Activated naive CD8-positive, alpha-beta T cell treated with anti-CD3 and anti-CD28 coated beads, Interleukin-2, amount 50 U/mL, for 16 hours (primary cell): ENCODE results near the gene LHFPL3.
"Not testable (repeated sequence)": the region's sequence is repeated elsewhere in the genome, so short reads cannot be mapped to it uniquely, and the experiment has no call there.

Experiments
- DNase-seq: peaks from one replicate; pipeline ENCODE4 v3.0.0-alpha.2; 2020; ENCODE audit warnings: low read depth, low spot score

The LHFPL3 gene

DNA sequence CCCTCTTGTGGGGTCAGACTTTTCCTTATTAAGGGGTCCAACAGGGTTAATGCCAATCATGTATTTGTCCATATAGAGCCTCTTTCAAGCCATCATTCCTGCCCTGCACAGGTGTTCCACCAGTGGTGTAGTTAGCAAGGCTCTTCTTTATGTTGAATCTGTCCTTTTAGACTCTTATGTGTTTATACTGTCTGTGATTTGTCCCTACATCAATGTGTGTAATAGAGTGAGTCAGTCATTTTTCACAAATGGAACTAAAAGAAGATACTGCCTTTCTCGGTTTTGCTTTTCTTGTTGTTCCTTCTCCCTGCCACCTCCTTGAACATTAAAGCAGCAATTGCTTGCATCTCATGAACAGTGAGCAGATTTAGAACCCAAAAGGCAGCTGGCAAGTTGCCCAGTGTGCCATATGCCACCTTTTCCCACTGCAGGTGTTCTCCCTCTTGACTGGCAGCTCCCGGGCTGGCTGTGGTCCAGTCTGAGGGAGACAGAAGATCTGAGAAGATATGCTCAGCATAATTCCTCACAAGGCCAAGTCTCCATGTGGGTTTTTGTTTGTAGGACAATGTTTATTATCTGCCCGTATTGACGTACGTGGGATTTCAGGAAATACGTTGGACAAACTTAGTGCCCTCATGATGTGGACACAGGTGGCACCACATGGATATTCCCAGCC, 154.1 kb downstream of the LHFPL3 start:
- no peak for DNase-seq

DNA sequence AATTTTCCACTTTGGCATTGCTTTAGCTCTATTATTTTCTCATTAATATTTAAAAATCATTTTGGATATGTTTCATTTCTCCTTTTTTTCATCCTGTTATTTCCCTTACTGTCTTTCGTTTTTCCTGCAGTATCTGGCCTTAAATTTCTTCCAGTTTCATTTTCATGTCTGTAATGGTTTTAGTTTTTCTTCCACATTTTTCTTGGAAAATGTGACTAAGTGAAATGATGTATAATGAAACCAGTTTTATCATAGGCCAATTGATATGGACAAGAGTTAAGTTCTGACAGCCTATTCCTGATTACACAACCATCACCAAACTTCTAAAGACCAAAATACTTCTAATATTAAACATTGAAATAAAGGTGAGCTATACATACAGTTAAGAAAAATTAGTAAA, 158.5 kb downstream of the LHFPL3 start:
- DNase-seq = no peak

DNA sequence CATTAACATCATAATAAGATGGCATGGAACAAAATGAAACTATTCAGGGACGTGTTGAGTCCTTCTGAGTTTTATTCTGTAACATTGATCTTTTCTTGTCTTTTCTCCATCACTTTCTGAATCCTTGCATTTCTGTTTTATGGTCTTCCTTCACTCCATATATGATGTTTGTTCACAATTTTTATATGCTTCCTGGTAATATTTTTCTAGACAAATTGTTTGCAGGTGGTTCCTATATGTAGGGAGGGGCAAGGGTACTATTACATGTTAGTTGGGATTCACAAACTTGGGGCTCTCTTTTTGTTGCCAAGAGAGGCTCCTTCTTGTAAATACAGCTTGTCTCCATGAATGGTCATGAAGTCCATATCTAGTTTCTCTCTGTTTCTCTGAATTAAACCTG, 159.2 kb downstream of the LHFPL3 start:
- DNase-seq = no peak

DNA sequence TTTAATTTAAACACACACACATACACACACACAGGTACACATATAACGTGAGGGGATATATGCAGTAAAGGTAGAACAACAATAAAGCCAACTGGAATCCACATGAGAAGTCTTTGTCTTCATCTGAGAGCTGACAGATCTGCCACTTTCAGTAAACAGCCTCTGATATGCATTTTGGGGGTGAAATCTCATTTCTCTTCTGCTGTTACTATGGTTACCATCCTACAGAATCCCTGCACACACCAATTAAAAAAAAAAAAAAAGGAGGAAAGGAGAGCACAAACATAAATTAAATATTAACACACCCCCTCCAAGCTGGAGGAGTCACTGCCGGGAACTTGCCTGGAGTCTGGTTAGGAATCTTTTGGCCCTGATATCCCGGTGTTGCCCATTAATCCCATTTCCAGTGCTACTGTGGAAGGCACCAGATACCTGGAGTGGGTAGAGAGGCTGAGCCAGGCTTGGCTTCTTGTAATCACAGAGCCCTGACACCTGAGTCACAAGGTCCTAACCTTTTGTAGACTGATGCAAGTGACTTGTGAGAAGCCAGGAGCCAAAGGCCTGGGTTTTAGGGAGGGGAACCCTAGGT, 169.1 kb downstream of the LHFPL3 start:
- no peak for DNase-seq

DNA sequence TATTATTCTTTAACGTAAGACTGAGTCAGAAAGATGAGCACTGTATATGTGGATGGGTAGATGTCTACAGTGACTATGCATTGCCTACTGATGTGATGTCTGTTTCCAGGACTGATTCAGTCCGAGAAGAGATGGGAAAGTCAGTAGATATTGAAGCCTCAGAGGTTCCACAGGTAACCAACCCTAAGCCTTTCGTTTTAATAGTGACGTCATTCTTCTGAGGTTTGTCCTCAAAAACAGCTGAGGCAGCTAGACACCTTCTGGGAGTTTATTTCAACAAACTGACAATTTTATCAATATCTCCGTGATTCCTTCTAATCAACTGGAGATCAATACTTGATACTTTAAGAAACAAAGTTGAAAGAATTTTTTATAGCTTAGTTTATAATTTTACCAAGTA, 171.6 kb downstream of the LHFPL3 start:
- no peak for DNase-seq

DNA sequence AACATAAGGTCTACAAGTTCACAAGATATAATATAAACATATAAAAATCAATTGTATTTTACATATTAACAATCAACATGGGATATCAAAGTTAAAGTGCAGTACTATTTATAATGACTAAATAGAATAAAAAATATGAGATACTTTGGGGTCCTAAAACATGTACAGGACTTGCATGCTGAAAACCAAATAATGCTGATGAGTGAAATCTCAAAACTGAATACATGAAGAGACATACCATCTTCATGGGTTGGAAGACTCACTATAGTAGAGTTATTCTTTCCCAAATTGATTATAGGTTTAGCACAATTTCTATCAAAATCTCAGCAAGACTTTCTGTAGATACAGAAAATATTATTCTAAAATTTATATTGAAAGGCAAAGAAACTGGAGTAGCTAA, 181.5 kb downstream of the LHFPL3 start:
- no peak for DNase-seq

DNA sequence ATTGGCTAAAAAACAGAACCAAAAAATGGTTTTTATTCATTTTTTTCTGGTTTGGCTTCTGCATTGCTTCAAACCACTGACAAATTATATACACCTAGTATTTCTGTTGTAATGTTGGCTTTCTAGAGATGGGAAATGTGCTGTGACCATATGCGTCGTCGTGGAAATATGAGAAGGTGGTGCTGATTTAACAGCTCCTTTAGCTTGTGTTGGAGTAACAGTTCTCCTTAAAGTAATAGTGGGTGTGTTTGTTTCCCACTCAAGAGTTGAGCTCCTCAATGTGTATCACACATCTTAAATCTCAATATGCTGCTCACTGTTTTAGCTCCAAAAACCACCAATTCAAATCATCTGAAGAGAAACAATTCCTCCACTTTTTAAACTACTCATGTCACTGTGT, 196.4 kb downstream of the LHFPL3 start:
- no peak for DNase-seq

DNA sequence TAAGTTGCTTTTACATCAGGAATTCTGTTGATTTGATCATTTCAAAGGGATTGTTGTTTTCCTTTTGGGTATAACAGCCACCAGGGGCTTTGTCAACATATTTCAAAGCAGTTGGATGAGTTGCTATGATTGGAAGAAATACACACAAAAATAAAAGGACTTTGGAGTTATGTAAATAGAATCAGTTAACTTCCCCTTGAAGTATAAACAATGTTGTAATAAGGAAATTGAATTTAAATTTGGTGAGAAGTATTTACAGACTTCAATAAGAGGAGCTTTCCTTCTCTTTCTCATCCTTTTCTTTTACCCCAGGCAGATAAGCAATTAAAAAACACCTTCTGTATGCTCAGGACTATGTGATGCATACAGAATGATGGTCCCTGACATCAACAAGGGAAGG, 199.7 kb downstream of the LHFPL3 start:
- no peak for DNase-seq

DNA sequence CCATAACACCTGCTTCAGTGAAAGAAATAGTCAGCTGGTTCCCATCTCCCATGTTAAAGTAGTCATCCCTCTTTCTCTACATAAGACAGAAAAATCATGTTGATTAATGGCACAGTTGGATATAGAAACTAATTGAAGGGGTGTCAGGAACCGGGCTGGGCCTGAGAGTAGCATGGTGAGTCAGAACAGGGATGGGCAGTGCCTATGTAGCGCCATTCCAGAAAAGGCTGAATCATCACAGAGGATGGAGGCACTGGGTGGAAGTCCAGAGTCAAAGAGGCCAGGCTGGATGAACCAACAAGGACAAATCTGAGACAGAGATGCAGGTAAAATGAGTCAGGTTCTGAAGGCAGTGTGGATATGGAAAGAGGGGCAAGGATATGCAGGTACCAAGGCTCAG, 201.2 kb downstream of the LHFPL3 start:
- DNase-seq = no peak

DNA sequence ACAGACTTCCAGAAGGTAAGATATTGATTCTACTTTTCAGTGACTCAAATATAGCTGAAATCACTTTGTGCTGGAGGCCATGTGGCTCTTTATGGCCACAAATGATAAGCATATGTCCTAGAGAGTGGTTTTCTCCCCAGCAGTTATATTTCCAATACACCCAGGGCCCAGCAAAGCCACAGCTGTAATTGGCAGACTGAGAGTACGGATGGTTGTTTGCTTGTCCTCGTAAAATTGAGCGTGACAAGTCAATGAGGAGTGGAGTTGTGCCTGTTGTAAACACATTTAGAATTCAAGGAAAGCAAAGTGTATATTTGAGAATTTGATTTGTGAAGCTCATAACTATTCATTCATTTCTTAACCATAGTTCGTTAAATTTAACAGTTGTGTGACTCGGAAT, 201.8 kb downstream of the LHFPL3 start:
- no peak for DNase-seq

DNA sequence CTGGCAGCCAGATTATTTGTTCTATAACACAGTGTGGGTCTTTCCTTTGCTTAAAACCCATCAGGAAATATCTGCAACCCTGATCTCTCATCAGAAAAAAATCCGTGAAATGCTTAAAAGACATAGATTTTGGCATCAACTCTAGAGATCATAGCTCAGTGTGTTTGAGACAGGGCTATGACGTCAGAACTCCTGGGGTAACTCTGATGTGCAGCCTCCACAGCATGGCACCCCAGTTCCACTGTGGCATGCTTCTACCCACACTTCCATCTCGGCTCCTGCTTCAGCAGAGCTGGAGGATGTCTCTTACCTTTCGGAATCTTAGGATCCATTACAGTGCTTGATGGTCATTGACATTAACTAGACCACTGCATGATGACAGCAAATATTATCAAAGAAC, 205.7 kb downstream of the LHFPL3 start:
- DNase-seq = no peak

DNA sequence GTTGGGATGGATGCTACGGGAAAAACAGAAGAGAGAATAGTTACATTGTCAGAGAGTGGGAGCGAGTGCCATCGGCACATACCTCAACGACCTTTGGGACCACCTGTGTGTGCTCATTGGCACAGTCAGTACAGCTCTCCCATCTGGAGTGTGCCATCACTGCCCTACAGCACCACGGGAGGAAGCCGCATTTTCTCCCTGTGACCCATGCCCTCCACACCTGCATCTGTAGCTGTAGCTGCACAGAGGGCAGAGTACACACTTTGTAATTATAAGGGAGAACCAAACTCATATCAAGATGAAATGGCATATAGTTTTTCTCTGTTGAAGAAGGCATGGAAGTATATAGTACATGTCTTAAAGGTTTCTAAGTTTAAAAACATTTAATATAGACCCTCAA, 207.4 kb downstream of the LHFPL3 start:
- no peak for DNase-seq

DNA sequence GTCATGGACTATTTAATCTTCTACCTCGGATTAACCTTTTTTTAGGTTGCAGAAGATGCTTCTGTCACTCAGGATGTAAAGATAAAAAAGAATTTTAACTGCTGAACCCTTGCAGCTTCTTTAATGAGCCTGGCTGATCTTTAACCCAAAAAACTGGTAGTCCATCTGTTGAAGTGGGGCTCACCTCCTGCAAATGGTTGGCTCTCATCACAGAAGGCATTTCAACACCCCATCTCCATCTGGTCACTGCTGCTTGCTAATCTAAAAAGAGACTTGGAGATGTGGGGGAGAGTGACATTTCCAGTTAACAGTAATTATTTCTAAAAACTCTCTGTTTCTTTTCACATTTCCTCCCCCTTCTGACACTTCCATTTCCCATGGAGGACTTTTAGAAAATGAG, 208.6 kb downstream of the LHFPL3 start:
- DNase-seq = no peak

DNA sequence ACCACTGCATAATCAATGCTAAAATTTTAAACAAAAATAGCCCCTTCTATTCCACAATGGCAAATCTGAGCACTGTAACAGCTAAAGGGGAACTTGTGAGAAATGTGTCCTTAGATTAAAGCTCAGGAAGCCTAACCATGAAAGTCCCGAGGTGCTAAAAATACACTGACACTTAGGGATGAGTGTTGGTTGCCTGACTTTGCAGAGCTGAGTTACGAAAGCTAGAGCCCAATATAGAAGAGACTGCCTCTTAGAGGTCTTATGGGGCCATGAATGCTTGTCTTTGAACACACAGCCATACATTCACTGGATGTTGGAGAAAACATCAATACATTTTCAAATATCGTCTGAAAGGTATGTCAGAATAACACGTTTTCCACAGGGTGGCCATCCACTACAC, 209.7 kb downstream of the LHFPL3 start:
- no peak for DNase-seq

DNA sequence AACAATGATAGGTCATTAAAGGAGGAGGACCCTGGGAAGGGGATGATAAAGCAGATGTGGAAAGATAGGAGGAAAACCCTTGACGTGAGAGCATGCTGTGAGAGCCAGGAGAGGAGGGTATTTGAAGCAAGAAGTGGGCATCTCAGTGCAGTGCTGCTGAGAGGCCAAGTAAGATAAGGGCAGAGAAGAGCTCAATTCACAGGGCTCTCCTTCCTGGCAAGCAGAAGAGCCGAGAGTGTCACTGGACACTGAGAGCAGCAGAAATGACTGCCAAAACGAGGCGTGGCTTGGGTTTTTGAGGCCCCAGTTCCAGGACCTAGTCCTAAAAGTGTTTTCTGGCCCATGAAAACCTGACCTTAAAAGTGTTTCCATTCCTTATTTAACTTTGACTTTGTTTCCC, 213.5 kb downstream of the LHFPL3 start:
- no peak for DNase-seq

DNA sequence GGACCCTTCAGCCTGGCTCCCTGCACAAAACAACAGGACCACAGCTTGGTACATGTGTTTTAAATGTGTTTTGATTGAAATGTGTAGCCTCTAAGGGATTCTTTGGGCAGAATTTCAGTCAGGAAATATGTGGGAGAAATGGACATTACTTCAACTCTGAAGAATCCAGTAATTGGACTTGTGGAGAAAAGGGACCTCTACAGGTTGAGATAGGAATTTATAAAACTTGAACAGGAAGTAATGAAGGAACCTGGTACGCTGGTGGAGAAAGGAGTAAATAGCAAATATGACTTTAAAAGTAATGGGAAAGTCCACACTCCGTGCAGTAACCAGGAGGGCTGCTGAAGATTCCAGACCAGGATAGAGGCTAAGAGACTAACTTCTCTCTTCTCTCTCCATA, 220.5 kb downstream of the LHFPL3 start:
- no peak for DNase-seq

DNA sequence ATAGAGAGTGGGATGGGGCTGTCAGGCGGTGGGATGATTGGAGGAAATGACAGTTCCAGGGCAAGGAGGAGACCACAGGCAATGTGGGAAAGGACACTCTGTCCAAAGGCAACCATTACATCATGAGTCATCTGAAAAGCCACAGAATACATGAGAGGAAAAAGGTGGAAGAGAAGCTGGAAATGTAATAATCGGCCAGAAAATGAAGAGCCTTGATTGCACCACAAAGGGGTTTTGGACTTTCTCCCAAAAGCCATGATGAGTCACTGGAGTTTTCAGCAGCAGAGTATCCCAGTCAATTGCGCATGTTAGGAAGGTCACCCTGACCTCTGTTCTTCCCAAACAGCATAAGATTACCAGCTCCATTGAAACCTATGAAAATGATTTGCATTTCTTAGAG, 222.0 kb downstream of the LHFPL3 start:
- no peak for DNase-seq

DNA sequence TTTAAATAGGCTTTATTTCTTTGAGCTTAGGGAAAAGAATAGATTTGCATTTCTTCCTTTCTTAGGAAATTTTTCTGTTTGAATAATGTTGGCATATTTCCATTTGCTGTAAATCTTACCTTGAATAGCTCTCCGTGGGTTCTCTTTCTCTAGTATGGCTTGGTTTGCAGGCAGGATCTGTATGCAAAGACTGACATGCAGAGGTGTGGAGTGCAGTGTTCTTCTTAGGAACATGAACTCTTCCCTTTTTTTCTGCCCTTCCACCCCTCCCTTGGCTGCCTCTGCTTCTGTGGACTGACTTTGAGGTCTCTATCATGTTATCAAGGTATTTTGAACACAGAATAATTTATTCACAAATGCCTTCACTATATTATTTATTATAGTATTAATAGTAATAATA, 222.8 kb downstream of the LHFPL3 start:
- no peak for DNase-seq

DNA sequence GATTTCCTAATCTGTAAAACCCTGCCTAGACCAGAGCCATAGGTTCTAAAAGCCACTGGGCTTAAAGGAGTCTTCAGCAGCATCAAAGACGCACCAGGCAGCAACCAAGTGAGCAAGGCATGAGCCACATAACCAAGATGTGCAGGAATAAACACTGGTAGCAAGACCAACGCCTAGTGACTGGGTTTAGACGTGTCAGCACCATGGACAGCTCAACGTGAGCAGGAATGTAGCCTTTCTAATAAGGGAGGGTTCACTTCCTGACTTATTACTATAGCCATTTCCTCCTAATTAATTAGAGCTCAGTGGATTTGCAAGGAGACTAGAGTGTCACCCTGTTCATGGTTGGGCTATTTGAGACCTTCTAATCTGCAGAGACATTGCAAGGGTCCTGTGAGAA, 223.7 kb downstream of the LHFPL3 start:
- no peak for DNase-seq

DNA sequence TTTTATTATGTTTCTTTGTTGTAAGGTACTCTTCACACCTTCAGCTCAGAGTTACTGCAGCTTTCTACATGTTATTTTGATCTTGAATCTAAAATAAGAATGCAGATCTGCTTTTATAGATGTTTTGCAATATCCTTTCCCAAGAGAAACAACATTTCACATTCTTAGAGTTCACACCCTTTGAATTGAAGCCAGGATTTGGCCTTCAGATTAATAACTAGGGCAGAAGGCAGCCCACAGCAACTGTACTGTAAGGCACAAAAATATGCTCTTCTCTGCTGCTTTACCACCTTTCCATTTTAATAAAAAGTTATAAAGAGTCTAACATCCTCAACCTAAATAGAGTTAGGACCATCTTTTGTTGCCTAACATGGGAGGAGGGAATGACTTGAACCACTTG, 224.7 kb downstream of the LHFPL3 start:
- no peak for DNase-seq

DNA sequence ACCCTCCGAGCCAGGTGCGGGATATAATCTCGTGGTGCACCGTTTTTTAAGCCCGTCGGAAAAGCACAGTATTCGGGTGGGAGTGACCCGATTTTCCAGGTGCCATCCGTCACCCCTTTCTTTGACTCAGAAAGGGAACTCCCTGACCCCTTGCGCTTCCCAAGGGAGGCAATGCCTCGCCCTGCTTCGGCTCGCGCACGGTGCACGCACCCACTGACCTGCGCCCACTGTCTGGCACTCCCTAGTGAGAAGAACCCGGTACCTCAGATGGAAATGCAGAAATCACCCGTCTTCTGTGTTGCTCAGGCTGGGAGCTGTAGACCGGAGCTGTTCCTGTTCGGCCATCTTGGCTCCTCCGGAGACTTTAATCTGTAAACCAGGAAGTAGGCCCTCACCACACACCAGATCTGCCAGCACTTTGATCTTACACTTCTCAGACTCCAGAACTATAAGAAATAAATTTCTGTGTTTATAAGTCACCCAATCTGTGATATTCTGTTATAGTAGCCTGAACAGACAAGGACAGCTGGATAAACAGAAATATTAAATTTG, 235.0 kb downstream of the LHFPL3 start:
- DNase-seq = not testable (repeated sequence)

DNA sequence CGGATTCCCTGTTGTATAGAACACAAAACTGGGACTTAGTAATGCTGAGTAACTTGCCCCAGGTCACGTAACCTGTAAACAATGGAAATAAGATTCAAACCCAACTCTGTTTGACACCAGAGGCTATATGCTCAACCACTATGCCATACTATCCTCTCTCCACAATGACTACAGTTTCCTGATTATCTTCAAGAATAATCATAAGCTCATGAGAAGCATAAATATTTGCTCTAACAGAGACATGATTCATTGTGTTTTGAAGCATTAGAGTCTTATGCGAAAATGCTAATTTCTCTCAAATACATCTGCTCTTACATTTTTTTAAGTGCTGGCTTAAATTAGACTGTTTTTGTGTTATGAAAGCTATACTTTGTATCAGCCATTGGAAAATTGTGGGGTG, 241.3 kb downstream of the LHFPL3 start:
- DNase-seq = no peak

DNA sequence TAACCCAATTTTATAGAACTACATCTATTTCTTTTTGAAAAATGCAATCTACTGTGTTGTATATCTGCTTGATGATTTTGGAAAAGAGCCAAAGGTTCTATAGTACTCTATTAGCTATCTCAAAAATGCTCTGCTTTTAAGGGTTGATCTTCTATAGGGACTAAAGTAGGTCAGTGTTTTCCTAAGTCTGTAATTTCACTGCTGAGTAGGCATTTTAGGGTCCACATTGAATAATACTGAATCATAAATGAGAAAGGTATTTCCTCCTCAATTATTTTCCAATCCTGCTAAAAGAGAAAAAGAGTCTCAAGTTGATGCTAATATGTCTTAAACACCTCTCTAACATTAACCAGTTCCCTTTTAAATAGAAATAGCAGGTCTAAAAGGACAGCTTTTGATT, 244.2 kb downstream of the LHFPL3 start:
- no peak for DNase-seq

DNA sequence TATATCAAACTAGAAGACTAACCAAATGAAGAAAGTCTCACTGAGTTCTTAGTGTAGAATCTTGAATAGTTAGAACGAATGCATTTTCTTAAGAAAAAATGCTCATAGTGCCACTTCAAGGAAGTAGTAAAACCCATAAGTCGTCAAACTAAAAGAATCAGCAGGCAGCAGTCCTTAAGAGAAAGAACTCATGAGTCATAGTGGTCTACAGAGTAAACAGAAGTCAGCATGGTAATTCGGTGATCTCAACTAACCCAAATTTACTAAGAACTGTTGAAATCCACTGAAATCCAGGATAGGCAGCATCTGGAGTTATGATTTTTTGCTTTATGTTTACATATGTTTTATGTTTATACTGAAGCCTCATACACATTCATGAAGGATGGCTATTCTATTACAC, 256.2 kb downstream of the LHFPL3 start:
- no peak for DNase-seq
